SK-N-MC (cell line): ENCODE data around the gene CAMLG.

Source experiments
- EZH2 ChIP-seq: fragments of 200-600 bp; sonication (generic); IDR thresholded peaks from one replicate; pipeline ENCODE4 v1.6.1; 2017; ENCODE audit warnings: antibody characterized with exemption
- POLR2AphosphoS5 ChIP-seq: IDR thresholded peaks from 2 replicates; pipeline ENCODE4 v1.6.1; 2012; ENCODE audit warnings: mild to moderate bottlenecking, low read depth, low read length, borderline replicate concordance

- TF ChIP-seq EZH2: no peak
- TF ChIP-seq POLR2AphosphoS5: no peak
These were observed 19.8 kb downstream of the CAMLG start for GRCh38 chr5:134758176-134758503.
